ENCODE measurements around the gene KLHL6.

Gene KLHL6

DNA sequence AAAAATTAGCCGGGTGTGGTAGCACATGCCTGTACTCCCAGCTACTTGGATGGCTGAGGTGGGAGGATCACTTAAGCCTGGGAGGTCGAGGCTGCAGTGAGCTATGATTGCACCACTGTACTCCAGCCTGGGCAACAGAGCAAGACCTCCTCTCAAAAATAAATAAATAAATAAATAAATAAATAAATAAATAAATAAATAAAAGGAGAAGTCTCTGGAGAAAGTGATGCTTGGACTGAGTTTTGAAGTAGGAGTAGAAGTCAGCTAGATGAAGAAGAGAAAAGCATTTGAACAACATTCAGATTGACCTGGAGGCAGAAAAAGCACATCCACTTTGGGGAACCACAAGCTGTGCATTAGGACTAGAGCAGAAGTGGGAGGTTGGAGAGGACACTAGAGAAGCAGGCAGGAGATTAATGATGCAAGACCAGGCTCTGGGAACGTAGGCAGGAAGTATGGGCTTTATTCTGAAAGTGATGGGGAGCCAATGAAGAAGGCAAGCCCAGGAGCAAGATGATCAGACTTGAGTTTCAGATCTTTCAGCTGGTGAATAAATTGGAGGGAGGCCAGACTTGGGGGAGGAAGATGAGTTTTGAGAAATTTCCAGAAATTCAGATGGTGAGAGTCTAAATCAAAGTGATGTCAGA, 48.7 kb downstream of the KLHL6 start:
- DNase-seq (ENCODE audit: low read depth in 2 of 2) = no peak

DNA sequence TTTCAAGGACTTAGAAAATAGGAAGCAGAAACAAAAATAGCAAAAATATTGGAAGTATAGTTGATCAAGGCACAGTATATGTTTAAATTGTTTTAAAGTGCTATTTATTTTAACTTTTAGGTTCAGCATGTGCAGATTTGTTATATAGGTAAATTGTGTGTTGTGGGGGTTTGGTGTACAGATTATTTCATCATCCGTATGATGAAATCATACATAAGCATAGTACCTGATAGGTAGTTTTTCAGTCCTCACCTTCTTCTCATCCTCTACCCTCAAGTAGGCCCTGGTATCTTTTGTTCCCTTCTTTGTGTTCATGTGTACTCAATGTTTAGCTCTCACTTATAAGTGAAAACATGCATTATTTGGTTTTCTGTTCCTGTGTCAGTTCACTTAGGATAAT, 50.9 kb downstream of the KLHL6 start:
- no peak for DNase-seq (ENCODE audit: low read depth in 2 of 2)

GRCh38 chr3:183503746-183504145, 51.8 kb downstream of the KLHL6 start:
- no peak for DNase-seq (ENCODE audit: low read depth in 2 of 2)

- no peak for DNase-seq (ENCODE audit: low read depth in 2 of 2)
Observed at GRCh38 chr3:183502237-183503181, 53.0 kb downstream of the KLHL6 start.

GRCh38 chr3:183500981-183501704, 54.4 kb downstream of the KLHL6 start:
- DNase-seq (ENCODE audit: low read depth in 2 of 2) = no peak

DNA sequence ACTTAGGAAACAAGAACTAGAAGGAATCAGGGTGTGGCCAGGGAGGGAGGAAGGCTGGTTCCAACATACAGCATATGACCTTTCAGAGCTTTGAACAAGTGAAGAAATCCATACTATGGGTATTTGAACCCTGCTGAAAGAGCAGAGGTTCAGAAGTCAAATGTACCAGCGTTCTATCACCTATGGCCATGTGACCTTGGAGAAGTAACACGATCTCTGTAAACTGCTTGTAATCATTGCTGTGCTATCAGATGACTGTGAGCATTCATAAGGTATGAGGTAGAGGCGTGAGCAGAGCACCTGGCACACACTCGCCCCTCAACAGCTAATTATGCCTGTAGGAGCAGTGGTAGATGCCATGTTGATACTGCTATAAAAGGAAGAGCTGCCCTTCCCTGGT, 55.2 kb downstream of the KLHL6 start:
- no peak for DNase-seq (ENCODE audit: low read depth in 2 of 2)

- no peak for DNase-seq (ENCODE audit: low read depth in 2 of 2)
Observed at GRCh38 chr3:183498634-183499033, 56.9 kb downstream of the KLHL6 start.

GRCh38 chr3:183497313-183497712, 58.2 kb downstream of the KLHL6 start:
- no peak for DNase-seq (ENCODE audit: low read depth in 2 of 2)

DNA sequence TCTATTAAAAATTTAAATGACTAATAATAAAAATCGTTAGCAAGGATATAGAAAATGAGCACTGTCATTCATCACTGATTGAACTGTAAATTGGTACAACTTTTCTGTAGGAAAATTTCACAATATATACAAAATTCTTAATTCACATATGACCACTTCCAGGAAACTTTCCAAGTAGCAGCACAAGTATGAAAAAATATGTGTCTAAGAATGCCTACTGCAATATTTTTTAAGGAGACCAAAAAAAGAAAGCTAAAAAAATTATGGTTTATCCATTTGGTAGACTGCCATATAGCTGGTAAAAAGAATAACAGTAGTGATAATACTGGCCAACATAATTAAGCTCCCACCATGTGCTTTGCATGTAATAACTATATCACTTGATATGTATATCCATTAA, 59.2 kb downstream of the KLHL6 start:
- DNase-seq (ENCODE audit: low read depth in 2 of 2) = no peak

- no peak for DNase-seq (ENCODE audit: low read depth in 2 of 2)
Observed at GRCh38 chr3:183494341-183494740, 61.2 kb downstream of the KLHL6 start.

DNA sequence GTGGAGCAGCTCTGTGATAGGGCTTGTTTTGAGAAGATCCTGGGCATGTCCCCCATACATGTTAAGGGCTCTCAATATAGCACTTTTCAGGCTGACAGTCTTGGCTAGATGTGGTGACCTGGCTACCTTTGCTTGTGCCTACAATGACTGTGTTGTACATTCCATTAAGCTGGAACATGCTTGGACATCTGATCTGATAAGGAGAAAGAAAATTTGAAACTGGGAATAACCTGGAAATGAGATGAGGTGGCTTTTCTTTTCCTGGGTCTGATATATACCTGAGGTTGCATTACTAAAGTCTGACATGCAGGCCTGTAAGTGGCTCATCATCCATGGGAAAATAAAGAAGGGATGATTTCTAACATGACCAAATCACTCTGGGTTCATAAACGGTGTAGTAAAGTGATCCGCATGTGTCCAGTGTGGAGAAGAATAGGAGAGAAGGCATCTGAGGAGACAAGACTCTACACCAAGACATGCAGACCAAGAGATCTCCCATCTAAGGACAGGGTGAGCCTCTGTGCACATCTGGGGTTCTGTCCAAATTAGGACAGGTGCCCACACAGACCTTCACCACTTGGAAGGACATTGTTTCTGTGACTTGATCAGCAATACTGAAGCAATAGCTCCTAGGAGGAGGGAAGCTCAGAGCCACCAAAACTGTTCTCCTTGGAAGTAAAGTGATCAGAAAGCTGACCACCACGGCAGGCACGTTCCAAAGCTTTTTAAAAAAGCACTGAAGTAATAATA, 62.0 kb downstream of the KLHL6 start:
- no peak for DNase-seq (ENCODE audit: low read depth in 2 of 2)

DNA sequence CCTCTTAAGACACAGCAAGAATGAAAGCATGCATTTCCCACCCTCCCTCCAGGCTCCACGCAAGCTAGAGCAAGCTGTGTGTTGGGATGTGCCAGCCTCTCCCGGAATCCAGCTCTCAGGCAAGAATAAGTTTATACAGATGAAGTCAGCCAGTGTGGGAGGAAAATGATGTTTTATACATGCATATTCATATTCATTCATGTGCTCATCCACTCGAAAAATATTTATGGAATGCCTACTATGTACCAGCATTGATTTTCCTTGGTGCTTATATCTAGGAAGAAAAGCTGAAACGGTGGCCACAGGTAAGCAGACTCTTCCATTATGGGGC, 62.7 kb downstream of the KLHL6 start:
- no peak for DNase-seq (ENCODE audit: low read depth in 2 of 2)

DNA sequence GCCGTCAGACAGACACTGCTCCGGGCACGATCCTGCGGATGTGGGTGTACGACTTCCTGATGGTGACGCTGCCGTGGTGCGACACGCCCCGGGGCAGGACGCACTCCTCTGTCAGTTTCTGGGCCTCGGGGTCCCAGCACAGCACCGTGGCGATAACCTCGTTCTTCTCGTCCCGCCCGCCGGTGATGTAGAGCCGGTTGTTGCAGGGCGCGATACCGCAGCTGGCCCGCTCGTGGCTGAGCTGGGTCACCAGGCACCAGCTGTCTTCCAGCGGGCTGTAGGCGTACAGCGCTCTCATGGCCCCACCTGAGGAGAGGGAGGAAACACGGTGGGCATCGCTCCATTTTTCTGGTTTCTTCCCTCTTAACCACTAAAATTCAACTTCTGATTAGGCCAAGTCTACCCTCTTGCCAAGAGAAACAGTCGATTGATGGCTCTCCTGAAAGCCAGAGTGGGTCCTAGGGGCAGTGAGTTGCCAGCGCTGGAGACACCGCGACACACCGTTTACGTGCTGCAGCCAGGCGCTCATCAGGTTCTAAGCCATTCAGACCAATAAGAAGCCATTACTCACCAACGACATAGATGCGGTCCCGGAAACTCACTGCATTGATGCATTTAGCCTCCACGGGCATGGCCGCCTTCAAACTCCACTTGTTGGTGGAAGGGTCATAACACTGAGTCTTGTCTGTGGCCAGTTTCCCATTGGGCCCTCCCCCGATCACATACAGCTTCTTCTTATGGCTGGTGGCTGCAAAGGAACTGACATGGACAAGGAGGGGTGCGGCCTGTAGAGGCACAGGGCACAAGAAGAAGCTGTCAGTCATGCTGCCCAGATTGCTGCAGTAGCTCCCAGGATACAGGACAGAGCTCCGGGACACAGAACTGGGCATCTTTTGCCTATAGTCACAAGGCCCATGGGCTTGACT, 63.3 kb downstream of the KLHL6 start:
- no peak for DNase-seq (ENCODE audit: low read depth in 2 of 2)

GRCh38 chr3:183491109-183491922, 64.2 kb downstream of the KLHL6 start:
- no peak for DNase-seq (ENCODE audit: low read depth in 2 of 2)

- no peak for DNase-seq (ENCODE audit: low read depth in 2 of 2)
Observed at GRCh38 chr3:183490653-183491052, 64.9 kb downstream of the KLHL6 start.

DNA sequence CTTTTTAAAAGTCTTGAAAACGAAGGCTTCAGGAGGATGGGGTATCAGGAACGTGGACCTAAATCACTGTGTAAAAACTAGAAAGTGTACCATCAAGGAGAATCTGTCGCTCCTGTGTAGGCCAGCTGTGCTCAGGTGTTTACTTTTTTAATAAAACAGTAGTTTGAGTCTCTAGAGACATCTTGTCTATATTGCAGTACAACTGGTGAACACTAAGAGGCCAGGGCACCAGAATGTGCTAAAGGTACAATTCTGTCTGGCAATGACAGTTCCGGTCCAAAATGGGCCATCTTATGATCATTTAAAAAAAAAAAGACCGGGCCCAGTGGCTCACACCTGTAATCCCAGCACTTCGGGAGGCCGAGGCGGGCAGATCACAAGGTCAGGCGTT, 65.3 kb downstream of the KLHL6 start:
- DNase-seq (ENCODE audit: low read depth in 2 of 2) = no peak

DNA sequence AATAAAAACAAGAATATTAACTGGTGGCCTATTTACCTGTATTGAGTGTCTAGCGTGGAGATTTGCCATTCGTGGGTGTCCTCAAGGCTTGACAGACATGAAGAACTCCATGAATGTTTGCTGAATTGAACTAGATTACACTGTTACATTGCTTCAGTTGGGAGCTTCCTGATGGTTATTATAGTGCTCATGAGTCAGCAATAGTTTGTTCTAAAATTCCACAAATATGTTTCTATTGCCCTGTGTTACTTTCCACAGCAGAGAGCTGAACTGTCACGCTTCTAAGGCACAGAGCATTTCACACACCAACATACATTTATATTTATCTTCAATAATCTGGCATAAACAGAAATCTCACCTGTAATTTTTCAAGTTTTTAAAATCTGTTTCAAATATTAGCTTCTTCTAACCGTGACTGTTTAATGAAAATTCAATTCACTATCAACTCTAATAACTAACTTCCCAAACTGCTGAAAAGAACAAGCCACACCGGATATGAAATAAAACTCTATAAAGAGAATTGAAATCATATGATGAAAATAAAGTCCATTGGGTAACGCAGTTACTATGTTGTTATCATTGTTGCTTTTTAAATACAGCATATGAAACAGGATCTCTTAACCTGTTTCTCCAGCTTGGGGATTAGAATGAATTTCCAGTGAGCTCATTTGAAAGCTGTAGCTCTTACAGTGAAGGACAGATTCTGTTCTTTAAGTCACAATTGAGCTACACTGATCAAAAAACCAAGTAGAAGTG, 65.9 kb downstream of the KLHL6 start:
- DNase-seq (ENCODE audit: low read depth in 2 of 2) = no peak

GRCh38 chr3:183488343-183488742, 67.2 kb downstream of the KLHL6 start:
- no peak for DNase-seq (ENCODE audit: low read depth in 2 of 2)

GRCh38 chr3:183487896-183488295, 67.6 kb downstream of the KLHL6 start:
- DNase-seq (ENCODE audit: low read depth in 2 of 2) = no peak

Measured in stimulated activated CD4-positive, alpha-beta T cell treated with anti-CD3 and anti-CD28 coated beads, Interleukin-1b, Interleukin-23, amount 100 ng/mL, for 4 hours (primary cell).